ENCODE measurements around the gene NMRK2. TPM values are rescaled to one million over a fixed set of nuclear protein-coding genes. Genes with fewer than 3 reads are reported as not detected.

The NMRK2 gene
- total RNA-seq, 1 experiment from 2014 or later: not detected

DNA sequence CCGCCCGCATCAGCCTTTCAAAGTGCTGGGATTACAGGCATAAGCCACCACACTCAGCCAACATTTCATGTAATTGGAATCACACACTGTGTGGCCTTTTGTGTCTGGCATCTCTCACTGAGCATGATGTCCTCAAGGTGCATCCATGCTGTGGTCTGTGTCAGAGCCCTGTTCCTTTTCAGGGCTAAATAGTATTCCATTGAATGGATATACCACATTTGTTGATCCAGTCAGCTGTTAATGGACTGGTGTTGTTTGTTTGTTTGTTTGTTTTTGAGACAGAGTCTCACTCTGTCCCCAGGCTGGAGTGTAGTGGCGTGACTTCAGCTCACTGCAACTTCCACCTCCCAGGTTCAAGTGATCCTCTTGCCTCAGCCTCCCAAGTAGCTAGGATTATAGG lies 34.4 kb upstream of the NMRK2 start:
- ATAC-seq: no peak
- Histone ChIP-seq H4K20me1 (ENCODE audit: insufficient read depth) (no peaks in the 10 kb centered on the region), H3K4me2 (ENCODE audit: low read length) (no peak overlapping the region), H3K4me3 (replicated peaks in 1 of 2; ENCODE audit: low read depth in 1 of 2, low read length in 2 of 2) (no peak overlapping the region), H3K9me2 (ENCODE audit: insufficient read depth) (no peaks in the 10 kb centered on the region), H3K9ac (ENCODE audit: low read length) (no peak overlapping the region), H3K27ac (ENCODE audit: low read depth, low read length) (no peak overlapping the region), H3K36me3 (ENCODE audit: control insufficient read depth in 1 of 2, insufficient read depth in 2 of 2, low read length in 2 of 2) (no peaks in the 10 kb centered on the region), H3K9me3 (ENCODE audit: control insufficient read depth in 1 of 2, insufficient read depth in 1 of 2, low read depth in 1 of 2, low read length in 2 of 2) (no peaks in the 10 kb centered on the region), H2AFZ (ENCODE audit: low read depth, low read length, poor library complexity, severe bottlenecking) (no peak overlapping the region), H3K27me3 (ENCODE audit: insufficient read depth, low read length) (no peaks in the 10 kb centered on the region), H3K4me1 (ENCODE audit: control insufficient read depth in 1 of 2, insufficient read depth in 2 of 2, low read length in 2 of 2) (no peaks in the 10 kb centered on the region), H3K79me2 (ENCODE audit: insufficient read depth, low read length) (no peaks in the 10 kb centered on the region)
- POLR2A ChIA-PET: interaction anchor here (0.8 kb wide), 1 partner anchor 16 kb away, joined by 3 read pairs; no protein-coding TSS in a partner anchor
- RAD21 ChIA-PET (ENCODE audit: low non-redundant PET in 1 of 2, low total read pairs in 2 of 2, uncharacterized antibody in 2 of 2, unreplicated experiment in 2 of 2): no interaction called here
- no peak for DNase-seq (ENCODE audit: low read depth, low spot score)
- intact Hi-C loops (cut with micrococcal nuclease): no loop called here
- CTCF ChIA-PET: no interaction called here
- TF ChIP-seq CBX3 (IDR thresholded peaks at IDR 0.05; ENCODE audit: low read depth) (0 out of 2 replicates have a peak, but pooled peaks have one; percentile 30), POLR2A (IDR thresholded peaks at IDR 0.05; ENCODE audit: borderline replicate concordance, extremely low read depth, insufficient read depth, insufficient read length) (no peak)
- BruUV-seq (replicated peaks): no TSS peak

DNA sequence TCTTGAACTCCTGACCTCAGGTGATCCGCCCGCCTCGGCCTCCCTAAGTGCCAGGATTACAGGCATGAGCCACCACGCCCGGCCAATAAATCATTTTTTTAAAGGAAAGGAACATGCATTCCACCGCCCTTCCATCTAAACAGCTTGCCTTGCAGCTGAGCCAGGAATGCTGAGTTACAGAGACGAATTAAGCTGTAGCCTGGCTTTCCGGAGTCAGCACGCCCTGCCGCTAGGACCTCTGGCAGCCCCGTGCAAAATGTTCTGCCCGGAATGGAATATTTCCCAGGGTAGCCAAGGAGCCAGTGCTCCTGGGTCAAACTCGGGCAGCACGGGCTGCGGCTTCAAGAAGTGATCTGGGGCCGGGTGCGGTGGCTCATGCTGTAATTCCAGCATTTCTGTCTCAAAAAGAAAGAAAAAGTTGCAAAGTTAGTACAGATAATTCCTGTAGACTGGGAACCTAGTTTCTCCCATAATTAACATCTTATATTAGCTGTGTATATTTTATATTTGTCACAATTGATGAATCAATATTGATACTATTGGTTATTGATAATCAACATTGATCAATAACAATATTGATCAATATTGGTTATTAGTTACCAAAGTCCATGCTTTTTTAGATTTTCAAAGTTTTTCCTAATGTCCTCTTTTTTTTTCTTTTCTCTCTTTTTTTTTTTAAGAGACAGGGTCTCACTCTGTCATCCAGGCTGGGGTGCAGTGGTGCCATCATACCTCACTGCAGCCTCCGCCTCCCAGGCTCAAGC lies 33.2 kb upstream of the NMRK2 start:
- no peaks in the 10 kb centered on the region for H3K4me1 ChIP-seq (ENCODE audit: control insufficient read depth in 1 of 2, insufficient read depth in 2 of 2, low read length in 2 of 2)
- BruUV-seq (replicated peaks): no TSS peak
- H3K4me2 ChIP-seq (ENCODE audit: low read length): no peak overlapping the region
- RAD21 ChIA-PET (ENCODE audit: low non-redundant PET in 1 of 2, low total read pairs in 2 of 2, uncharacterized antibody in 2 of 2, unreplicated experiment in 2 of 2): no interaction called here
- H4K20me1 ChIP-seq (ENCODE audit: insufficient read depth): no peaks in the 10 kb centered on the region
- intact Hi-C loops (cut with micrococcal nuclease): no loop called here
- TF ChIP-seq RAD21 (IDR thresholded peaks at IDR 0.05; ENCODE audit: low read depth) (no peak), CEBPB (IDR thresholded peaks at IDR 0.05; ENCODE audit: low read depth) (no peak), SIN3A (IDR thresholded peaks at IDR 0.05; ENCODE audit: low read depth) (no peak), JUND (IDR thresholded peaks at IDR 0.05) (no peak), ZFX (IDR thresholded peaks at IDR 0.05) (no peak), SRF (IDR thresholded peaks at IDR 0.05; ENCODE audit: low read depth) (no peak), EZH2 (IDR thresholded peaks at IDR 0.05) (no peak), POLR2AphosphoS5 (IDR thresholded peaks at IDR 0.05; ENCODE audit: low read depth, low read length) (no peak)
- TF ChIP-seq, protein P1, sequence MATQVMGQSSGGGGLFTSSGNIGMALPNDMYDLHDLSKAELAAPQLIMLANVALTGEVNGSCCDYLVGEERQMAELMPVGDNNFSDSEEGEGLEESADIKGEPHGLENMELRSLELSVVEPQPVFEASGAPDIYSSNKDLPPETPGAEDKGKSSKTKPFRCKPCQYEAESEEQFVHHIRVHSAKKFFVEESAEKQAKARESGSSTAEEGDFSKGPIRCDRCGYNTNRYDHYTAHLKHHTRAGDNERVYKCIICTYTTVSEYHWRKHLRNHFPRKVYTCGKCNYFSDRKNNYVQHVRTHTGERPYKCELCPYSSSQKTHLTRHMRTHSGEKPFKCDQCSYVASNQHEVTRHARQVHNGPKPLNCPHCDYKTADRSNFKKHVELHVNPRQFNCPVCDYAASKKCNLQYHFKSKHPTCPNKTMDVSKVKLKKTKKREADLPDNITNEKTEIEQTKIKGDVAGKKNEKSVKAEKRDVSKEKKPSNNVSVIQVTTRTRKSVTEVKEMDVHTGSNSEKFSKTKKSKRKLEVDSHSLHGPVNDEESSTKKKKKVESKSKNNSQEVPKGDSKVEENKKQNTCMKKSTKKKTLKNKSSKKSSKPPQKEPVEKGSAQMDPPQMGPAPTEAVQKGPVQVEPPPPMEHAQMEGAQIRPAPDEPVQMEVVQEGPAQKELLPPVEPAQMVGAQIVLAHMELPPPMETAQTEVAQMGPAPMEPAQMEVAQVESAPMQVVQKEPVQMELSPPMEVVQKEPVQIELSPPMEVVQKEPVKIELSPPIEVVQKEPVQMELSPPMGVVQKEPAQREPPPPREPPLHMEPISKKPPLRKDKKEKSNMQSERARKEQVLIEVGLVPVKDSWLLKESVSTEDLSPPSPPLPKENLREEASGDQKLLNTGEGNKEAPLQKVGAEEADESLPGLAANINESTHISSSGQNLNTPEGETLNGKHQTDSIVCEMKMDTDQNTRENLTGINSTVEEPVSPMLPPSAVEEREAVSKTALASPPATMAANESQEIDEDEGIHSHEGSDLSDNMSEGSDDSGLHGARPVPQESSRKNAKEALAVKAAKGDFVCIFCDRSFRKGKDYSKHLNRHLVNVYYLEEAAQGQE (IDR thresholded peaks at IDR 0.05; ENCODE audit: low read depth): no peak
- TF ChIP-seq, protein P2, sequence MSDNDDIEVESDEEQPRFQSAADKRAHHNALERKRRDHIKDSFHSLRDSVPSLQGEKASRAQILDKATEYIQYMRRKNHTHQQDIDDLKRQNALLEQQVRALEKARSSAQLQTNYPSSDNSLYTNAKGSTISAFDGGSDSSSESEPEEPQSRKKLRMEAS (IDR thresholded peaks at IDR 0.05): no peak
- POLR2A ChIA-PET: no interaction called here
- DNase-seq (ENCODE audit: low read depth, low spot score) (no peak), ATAC-seq (no peak)
- H3K4me3 ChIP-seq (replicated peaks in 1 of 2; ENCODE audit: low read depth in 1 of 2, low read length in 2 of 2): no peak overlapping the region
- CTCF ChIA-PET: no interaction called here
- no peaks in the 10 kb centered on the region for H3K9me3 ChIP-seq (ENCODE audit: control insufficient read depth in 1 of 2, insufficient read depth in 1 of 2, low read depth in 1 of 2, low read length in 2 of 2)
- no peaks in the 10 kb centered on the region for H3K9me2 ChIP-seq (ENCODE audit: insufficient read depth)
- no peak overlapping the region for H3K9ac ChIP-seq (ENCODE audit: low read length)
- no peak overlapping the region for H3K27ac ChIP-seq (ENCODE audit: low read depth, low read length)
- no peaks in the 10 kb centered on the region for H3K79me2 ChIP-seq (ENCODE audit: insufficient read depth, low read length)
- H3K36me3 ChIP-seq (ENCODE audit: control insufficient read depth in 1 of 2, insufficient read depth in 2 of 2, low read length in 2 of 2): no peaks in the 10 kb centered on the region
- H2AFZ ChIP-seq (ENCODE audit: low read depth, low read length, poor library complexity, severe bottlenecking): no peak overlapping the region
- H3K27me3 ChIP-seq (ENCODE audit: insufficient read depth, low read length): no peaks in the 10 kb centered on the region

Data from HCT116 (cell line).